Right lobe of liver (tissue), 4 donors: ENCODE data around the gene GABRR3.

ENCODE experiments used
- CTCF ChIP-seq, 4 donors: fragments of 200-600 bp in 3 of 4; fragments of 450-650 bp in 1 of 4; IDR thresholded peaks; one replicate each; pipeline versions ENCODE4 v1.5.1 to v1.8.0; 2016 to 2022; ENCODE audit warnings: antibody characterized with exemption in 4 of 4, mild to moderate bottlenecking in 2 of 4
- POLR2A ChIP-seq: fragments of 450-650 bp; IDR thresholded peaks from one replicate; pipeline ENCODE4 v1.6.1; 2017; ENCODE audit warnings: antibody characterized with exemption, mild to moderate bottlenecking
- donor health status: DM: no; HTN: no; CAD: no.
- donor health status: DM: no; HTN: no; CAD: no.
- donor health status: DM: no; HTN: yes; CAD: no.

GRCh38 chr3:97987306-97987705, 47.8 kb downstream of the GABRR3 start:
- TF ChIP-seq CTCF (IDR thresholded peaks at IDR 0.05), result no peak
- no peak for TF ChIP-seq POLR2A
